Non-pigmented ciliary epithelial cell (primary cell): ENCODE results near the gene UBTD2.
A peak's percentile ranks its signal among the peaks of the same experiment; 100 is the strongest.

Source experiments
- DNase-seq: peaks from one replicate; pipeline ENCODE4 v3.0.0-alpha.2; 2010; ENCODE audit warnings: low read depth

UBTD2 gene

DNA sequence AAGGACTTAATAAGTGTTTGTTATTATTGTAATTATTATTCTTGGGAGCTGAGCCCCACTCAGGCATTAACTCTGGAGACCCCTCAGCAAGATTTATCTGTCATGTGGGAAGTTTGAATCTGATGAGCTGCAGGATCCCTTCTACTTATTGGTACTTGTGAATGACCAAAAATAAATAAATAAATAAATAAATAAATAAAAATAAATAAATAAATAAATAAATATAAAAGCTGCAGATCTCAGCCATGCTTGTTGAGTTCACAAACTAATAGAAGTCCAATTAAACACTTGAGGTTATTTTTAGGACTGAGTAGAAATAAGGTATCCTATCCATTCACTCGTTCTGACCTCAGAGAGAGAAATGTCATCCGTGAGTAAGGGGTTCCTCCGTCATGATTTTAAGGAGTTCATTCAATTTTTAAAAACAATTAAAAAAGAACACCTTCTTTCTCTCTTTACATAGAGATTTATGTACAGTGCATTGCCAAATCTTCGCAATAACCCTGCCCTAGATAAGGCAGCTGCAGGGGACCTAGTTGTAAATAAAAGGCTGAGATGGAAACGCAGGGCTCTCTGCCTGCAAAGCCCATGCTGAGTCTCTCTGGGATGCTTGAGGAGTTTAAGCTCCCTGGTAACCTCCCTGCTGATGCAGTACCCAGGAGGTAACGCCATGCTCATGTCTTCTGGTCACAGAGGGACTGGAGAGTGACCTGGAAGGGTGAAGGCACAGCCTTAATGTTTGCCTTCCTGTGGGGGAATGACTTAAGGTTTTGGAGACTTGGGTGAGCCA, 88.4 kb downstream of the UBTD2 start:
- no peak for DNase-seq

- DNase-seq: no peak
Observed at GRCh38 chr5:172193872-172194271, 89.7 kb downstream of the UBTD2 start, which contains the start of gene EFCAB9. TSS of gene EFCAB9 (plus strand) at chr5:172194172. CDS start at chr5:172194173, 1 bp downstream.

DNA sequence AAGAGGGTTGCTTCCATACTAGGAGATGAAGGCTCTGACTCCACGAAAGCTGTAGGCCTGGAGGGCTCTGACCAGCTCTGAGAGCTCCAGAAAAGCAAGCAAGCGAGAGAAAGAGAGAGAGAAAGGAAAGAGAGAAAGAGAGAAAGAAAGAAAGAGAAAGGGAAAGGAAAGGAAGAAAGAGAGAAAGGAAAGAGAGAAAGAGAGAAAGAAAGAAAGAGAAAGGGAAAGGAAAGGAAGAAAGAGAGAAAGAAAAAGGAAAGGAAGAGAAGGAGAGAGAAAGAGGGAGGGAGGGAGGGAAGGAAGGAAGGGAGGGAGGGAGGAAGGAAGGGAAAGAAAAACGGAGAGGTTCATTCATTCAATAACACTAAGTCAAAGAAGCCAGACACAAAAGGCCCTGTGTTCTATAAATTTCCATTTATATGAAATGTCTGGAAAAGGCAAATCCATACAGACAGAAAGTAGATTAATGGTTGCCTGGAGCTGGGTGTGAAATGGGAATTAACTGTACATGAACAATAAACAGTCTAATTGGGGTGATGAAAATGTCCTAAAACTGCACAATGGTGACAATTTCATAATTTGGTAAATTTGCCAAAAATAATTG, 93.8 kb downstream of the UBTD2 start:
- no peak for DNase-seq

GRCh38 chr5:172188893-172189692, 94.5 kb downstream of the UBTD2 start:
- peak; percentile 32 for DNase-seq

GRCh38 chr5:172188033-172188892, 95.3 kb downstream of the UBTD2 start, which contains the start of gene STK10:
TSS of gene STK10 (minus strand) at chr5:172188224. CDS start at chr5:172188042, 182 bp downstream.
- DNase-seq: peak; percentile 43

- peak; percentile 32 for DNase-seq
Observed at GRCh38 chr5:172187118-172188032, 96.2 kb downstream of the UBTD2 start.

- no peak for DNase-seq
Observed at GRCh38 chr5:172186114-172186695, 97.4 kb downstream of the UBTD2 start.

- no peak for DNase-seq
Observed at GRCh38 chr5:172185096-172185461, 98.5 kb downstream of the UBTD2 start.

DNA sequence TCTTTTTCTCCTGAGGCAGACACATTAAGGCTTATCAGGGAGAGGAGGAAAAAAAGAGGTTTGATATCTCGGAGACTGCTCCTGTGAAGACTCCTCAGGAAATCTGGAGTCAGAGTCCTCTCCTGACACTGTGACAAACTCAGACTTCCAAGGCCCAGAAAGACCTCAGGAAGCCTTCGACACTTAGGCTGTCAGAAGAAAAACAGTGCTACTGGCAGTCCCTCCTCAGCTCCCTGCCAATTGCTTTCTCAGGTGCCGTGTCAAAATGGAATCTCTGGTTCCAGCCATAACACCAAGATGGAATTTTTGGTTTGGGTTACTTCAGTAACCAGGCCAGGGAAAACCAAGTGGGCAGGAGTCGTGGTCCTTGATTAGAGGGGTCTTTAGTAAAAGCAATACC, 99.7 kb downstream of the UBTD2 start:
- no peak for DNase-seq

DNA sequence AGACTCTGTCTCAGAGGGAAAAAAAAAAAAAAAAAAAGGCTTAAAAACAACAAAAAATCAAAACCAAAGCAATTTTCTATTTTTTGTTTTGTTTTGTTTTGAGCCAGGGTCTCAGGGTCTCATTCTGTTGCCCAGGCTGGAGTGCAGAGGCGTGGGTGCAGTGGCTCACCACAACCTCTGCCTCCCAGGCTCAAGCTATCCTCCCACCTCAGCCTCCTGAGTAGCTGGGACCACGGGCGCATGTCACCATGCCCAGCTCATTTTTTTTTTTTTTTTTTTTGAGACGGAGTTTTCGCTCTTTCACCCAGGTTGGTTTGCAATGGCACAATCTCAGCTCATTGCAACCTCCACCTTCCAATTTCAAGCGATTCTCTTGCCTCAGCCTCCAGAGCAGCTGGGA, 101.3 kb downstream of the UBTD2 start:
- DNase-seq: no peak

DNA sequence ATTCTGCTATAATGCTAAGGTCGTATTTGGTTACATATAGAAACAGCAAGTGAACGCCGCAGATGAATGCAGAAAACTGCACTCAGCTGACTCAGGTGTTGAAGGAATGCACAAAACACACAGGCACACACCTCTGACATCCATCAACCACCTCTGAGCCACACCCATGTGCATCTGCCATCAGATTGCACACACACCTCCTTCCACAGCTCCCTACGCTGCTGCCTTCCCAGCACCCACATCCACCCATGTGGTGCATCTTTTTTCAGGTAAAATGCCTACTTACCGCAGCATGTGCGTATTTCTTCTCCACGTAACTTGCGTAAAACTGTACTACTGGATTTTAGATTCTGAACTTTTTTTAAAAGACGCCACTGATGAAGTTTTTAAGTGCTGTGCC, 102.6 kb downstream of the UBTD2 start:
- no peak for DNase-seq

DNA sequence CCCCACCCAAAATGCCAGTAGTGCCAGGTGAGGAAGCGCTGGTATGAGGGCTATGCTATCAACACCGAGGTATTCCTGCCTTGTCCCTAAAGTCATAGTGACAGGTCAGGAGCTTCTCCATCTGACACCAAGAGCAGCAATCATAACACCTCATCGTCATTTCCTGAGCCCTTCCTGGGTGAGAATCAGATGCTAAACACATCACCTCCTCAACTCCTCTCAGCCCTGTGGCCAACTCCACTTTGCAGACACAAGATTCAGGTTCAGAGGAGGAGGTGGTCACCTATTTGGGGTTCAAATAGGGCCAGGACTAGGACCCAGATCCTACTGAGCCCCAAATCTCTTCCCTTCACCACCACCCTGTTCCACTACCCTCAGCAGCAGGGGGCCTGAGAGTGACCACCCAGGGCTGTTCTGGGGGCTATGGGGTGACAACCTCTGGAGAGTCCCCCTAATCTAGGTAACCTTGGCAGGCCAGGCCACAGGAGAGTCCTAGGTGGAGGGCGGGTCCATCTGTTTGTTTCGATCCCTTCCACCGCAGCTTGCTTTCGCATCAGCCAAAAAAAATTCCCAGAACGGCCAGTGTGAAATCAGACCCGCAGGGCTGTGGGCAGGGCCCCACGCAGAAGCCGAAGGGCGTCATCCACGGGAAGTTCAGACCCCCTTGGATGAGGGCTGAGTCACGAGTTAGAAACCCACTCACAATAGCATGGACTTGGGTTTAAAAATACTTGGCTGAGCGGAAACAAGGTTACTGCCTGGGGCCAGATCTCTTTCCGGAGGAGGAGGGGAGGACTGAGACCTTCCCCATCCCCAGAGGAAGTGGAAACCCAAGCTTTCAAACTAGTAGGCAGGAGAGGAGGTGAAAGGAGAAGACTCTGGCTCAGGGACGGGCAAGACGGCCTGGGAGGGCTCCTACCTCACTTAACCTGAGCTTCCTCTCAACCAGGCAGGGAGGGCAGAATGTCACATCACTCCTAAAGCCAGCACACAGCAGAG, 104.3 kb downstream of the UBTD2 start:
- peak; percentile 32 for DNase-seq

- no peak for DNase-seq
Observed at GRCh38 chr5:172178301-172178987, 105.1 kb downstream of the UBTD2 start.

DNA sequence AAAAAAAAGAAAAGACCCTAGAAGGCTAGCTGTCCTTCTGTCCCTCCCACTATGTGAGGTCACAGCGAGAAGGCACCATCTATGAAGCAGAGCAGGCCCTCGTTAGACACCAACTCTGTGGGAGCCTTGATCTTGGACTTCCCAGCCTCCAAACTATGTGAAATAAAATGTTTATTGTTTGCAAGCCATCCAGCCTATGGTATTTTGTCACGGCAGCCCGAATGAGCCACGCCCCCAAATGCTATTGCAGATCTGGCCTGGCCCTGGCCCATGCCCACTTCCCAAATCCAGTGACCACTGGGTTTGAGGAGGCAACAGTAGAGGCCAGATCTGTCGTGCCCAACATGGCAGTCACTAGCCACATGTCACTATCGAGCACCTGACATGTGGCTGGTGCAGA, 106.4 kb downstream of the UBTD2 start:
- no peak for DNase-seq

- no peak for DNase-seq
Observed at GRCh38 chr5:172175263-172175719, 108.3 kb downstream of the UBTD2 start.

GRCh38 chr5:172173564-172174153, 109.9 kb downstream of the UBTD2 start:
- peak; percentile 74 for DNase-seq

DNA sequence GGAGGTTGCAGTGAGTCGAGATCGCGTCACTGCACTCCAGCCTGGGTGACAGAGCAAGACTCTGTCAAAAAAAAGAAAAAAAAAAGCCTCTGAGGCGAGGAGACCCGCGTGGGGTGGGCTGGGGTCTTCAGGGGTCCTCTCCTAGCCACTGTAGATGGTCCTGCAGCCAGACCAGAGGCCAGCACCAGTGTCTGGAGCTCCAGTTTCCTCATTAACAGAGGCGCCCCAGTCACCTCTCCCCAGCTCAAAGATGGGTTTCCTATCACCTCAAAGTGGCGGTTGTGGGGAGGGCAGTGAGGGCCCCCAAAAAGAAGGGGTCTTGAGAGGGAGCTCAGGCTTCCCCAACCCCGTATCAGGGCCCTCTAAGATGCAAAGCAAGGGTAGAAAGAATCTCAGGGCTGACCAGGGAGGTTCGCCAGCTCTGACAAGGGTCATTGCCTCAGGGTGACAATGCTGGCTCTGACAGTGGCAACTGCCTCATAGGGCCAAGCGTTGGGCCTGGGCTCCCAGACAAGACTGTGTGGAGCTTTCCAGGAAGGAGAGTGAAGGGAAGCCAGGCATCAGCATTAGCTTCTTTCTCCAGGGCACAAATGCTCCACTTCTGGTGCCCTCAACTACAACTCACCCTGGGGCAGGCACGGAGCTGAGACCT, 110.5 kb downstream of the UBTD2 start:
- DNase-seq: no peak
